Activated CD4-positive, alpha-beta T cell treated with anti-CD3 and anti-CD28 coated beads for 36 hours (primary cell): ENCODE results near the gene COPE. TPM values are rescaled to one million over a fixed set of nuclear protein-coding genes. Genes with fewer than 3 reads are reported as not detected.

Experiments used
- ATAC-seq: fragments of 200-7000 bp; cut with Tn5 transposase; one replicate; pipeline ENCODE4 v1.10.0; 2021; ENCODE audit warnings: mild to moderate bottlenecking, moderate library complexity
- CTCF ChIA-PET: fragments of 350-600 bp; sonication (Branson Sonifier 250); formaldehyde crosslinking; loops from one replicate; lab custom pipeline; 2021; ENCODE audit warnings: antibody characterized with exemption; lab: Charles Lee
- POLR2A ChIA-PET: fragments of 350-600 bp; sonication (Branson Sonifier 250); formaldehyde crosslinking; loops from one replicate; lab custom pipeline; 2021; ENCODE audit warnings: antibody characterized with exemption, inconsistent platforms; lab: Charles Lee
- DNase-seq: peaks from one replicate; pipeline ENCODE4 v3.0.0-alpha.2; 2020
- H3K27ac Mint-ChIP-seq: one replicate; pipeline ENCODE4 v1.8.0; 2021; ENCODE audit warnings: mixed read lengths
- H3K27me3 Mint-ChIP-seq: one replicate; pipeline ENCODE4 v1.8.0; 2021; ENCODE audit warnings: mixed read lengths
- H3K36me3 Mint-ChIP-seq: one replicate; pipeline ENCODE4 v1.8.0; 2021; ENCODE audit warnings: low read depth, mixed read lengths
- H3K4me1 Mint-ChIP-seq: one replicate; pipeline ENCODE4 v1.8.0; 2021; ENCODE audit warnings: mixed read lengths
- H3K4me3 Mint-ChIP-seq: one replicate; pipeline ENCODE4 v1.8.0; 2021; ENCODE audit warnings: mild to moderate bottlenecking, moderate library complexity, mixed read lengths
- H3K9me3 Mint-ChIP-seq: one replicate; pipeline ENCODE4 v1.8.0; 2021; ENCODE audit warnings: low read depth, mixed read lengths
- intact Hi-C, 2 experiments: fragments of 100-400 bp; cut with DNase I in 1 of 2; cut with micrococcal nuclease in 1 of 2; formaldehyde crosslinking; loops; one replicate each; pipeline versions ENCODE4 v1.14.2 to v1.15.1; 2022 to 2024; cut with DNase I, micrococcal nuclease
- total RNA-seq, 2 experiments: library from RNA; stranded (reverse); gene quantifications; one replicate each; pipeline ENCODE4 v1.2.3, GENCODE V29; 2021

The COPE gene
- total RNA-seq, 2 experiments from 2014 or later: 158 to 182 TPM

DNA sequence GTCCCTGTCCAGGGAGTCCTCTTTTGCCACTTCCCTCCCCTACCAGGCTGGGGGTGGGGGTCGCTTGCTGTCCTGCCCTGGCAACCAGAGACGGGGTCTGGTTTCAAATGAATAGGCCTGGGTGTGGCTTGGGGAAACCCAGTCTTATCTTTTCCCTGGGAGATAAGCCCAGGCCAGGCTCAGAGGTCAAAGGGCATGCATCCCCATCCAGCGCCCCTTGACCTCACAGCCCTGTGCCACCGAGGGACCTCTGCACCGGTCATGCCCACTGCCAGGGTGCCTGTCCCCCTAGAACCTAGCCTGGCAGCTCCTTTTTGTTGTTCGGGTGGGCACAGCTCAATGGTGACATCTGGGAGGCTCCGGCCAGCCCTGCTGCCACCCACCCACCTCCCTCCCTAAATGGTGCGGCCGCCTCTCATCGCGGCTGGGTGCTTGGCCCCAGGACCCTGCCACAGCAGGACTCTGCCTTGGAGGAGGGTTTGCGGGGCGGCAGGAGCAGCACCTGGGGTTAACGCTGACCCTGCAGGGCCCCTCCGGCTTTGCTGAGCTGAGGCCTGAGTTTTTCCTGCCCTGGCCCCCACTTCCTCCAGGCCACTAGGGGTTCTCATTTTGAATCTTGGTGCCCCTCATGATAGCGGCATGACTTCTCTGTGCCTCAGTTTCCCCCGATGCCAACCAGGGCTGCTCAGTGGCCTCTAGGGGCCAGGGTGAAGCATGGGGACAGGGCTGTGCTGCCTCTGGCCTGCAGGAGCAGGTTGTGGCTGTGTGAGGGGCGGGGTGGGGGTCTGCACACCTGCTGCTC, 20.4 kb downstream of the COPE start:
- Mint-ChIP-seq H3K4me1 (peaks cover 4% of the 10 kb centered on the region), H3K27me3 (peaks cover 21% of the 10 kb centered on the region), H3K27ac (no peak overlapping the region), H3K36me3 (peaks cover 14% of the 10 kb centered on the region), H3K4me3 (no peak overlapping the region), H3K9me3 (no peaks in the 10 kb centered on the region)
- ChIA-PET CTCF (interaction anchor here (1.2 kb wide), 1 partner anchor 21 kb away, joined by 3 read pairs; the partner anchor contains the start of genes COPE and DDX49), POLR2A (no interaction called here)
- DNase-seq (no peak), ATAC-seq (no peak)
- intact Hi-C loops: no loop called here

DNA sequence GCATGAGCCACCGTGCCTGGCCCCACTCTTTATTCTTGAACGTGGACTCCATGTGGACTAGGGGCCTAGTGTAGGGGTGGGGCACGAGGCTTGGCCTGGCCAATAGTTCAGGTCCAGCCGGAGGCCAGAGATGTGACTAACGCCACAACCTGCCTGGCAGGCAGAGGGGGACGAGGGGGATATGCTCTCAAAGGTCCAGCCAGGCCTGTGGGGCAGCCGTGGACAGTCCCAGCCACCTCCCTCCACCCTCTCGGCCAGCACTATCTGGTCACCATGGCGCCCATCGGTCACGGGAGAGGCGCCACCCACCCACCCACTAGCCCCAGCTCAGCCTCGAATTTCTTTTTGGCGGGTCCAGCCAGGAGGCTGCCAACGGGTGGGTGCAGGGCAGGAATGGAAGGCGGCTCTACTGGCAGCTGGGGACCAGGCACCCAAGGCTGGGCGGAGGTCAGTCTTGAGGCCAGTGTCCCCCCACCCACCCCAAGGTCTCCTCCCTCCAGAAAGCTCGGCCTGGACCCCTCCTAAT, 21.0 kb downstream of the COPE start:
- POLR2A ChIA-PET: no interaction called here
- intact Hi-C loops: no loop called here
- H3K27me3 Mint-ChIP-seq: peaks cover 25% of the 10 kb centered on the region
- no peaks in the 10 kb centered on the region for H3K9me3 Mint-ChIP-seq
- CTCF ChIA-PET: interaction anchor here (1.2 kb wide), 1 partner anchor 21 kb away, joined by 3 read pairs; the partner anchor contains the start of genes COPE and DDX49
- H3K4me1 Mint-ChIP-seq: peaks cover 4% of the 10 kb centered on the region
- ATAC-seq: no peak
- no peak overlapping the region for H3K27ac Mint-ChIP-seq
- DNase-seq: no peak
- peaks cover 11% of the 10 kb centered on the region for H3K36me3 Mint-ChIP-seq
- no peak overlapping the region for H3K4me3 Mint-ChIP-seq

DNA sequence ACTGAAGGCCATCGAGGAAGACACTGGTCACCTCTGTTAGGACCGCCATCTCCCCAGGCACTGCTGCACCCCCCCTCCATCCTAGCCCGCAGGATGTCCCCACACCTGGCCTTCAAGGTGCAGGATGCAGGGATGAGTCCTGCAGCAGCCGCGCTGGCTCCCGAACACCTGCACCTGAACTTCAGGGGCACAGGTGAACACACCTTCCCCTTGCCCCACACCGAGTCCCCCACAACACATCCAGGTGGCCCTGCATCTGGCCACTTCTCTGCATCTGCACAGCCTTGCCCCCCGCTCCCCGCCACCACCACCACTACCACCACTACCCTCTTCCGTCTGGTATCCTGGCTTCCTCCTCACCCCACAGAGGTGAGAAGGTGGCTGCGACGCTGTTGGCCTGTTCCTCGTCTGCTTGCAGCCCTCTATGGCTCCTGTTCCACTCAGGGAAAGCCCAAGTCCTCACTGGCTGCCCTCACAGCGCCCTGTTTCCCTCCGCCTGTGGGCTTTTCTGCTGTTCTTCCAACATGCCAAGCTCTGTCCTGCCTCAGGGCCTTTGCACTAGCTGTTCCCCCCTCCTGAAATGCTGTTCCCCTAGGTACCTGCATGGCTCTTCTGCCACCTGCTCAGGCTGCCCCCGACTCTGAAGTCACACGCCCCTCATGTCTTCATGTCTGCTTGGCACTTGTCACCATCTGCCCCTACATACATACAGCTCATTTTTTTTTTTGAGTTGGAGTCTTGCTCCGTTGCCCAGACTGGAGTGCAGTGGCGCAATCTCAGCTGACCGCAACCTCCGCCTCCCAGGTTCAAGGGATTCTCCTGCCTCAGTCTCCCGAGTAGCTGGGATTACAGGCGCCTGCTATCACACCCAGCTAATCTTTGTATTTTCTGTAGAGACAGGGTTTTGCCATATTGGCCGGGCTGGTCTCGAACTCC, 21.8 kb downstream of the COPE start:
- peaks cover 25% of the 10 kb centered on the region for H3K27me3 Mint-ChIP-seq
- ATAC-seq: no peak
- POLR2A ChIA-PET: no interaction called here
- H3K9me3 Mint-ChIP-seq: no peaks in the 10 kb centered on the region
- no peak for DNase-seq
- intact Hi-C loops: no loop called here
- H3K27ac Mint-ChIP-seq: no peak overlapping the region
- H3K36me3 Mint-ChIP-seq: peaks cover 11% of the 10 kb centered on the region
- CTCF ChIA-PET: no interaction called here
- H3K4me3 Mint-ChIP-seq: no peak overlapping the region
- H3K4me1 Mint-ChIP-seq: peaks cover 4% of the 10 kb centered on the region

DNA sequence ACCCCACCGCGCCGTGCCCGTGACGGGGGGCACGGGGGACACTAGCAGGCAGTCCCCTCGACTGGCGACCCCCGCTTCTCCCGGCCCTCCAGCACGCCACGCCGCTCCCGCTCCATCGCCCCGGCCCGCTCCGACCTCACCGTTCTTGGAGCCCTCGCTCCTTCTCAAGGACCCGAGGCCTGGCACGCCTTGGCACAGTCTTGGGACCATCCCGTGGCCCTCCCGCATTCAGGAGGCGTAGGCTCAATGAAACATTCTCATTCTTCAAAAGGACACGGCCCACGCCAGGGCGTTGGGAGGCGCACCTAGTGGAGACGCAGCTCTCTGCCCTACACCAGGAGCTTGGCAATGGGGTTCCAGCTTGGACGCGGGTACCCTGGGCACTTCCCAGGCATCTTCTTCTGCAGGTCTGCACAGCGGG, 22.8 kb downstream of the COPE start:
- ATAC-seq (no peak), DNase-seq (peak; percentile 26)
- Mint-ChIP-seq H3K27ac (no peak overlapping the region), H3K9me3 (no peaks in the 10 kb centered on the region), H3K27me3 (peaks cover 25% of the 10 kb centered on the region), H3K36me3 (peaks cover 8% of the 10 kb centered on the region), H3K4me3 (peak overlapping the region; percentile 35), H3K4me1 (peaks cover 4% of the 10 kb centered on the region)
- ChIA-PET POLR2A (no interaction called here), CTCF (no interaction called here)
- intact Hi-C loops: no loop called here

DNA sequence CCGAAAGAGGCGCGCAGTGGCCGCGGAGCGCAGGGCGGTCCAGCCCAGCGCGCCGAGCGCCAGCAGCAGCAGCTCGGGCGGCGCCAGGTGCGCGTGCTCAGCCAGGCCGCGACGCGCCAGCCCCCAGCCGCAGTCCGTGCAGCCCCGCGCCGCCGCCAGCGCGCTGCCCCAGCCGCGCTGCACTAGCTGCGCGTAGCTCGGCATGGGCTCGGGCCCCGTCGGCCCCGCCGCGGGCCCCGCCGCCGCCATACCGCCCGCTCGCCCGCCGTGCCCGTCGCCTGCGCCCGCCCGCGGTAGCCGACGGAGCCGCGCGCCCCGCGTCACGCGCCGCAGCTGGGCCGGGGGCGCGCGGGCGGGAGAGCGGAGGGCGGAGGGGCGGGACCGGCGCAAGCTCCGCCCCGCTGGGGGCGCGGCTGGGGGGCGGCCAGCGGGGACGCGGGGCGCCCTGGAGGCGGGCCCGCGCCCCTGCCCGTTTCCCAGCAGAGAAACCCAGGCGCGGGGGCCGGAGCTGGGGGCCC, 23.3 kb downstream of the COPE start, which contains the start of gene CERS1:
Gene CERS1, minus strand, starts transcription at position 335 of the 518 bp plus-strand sequence. Its CDS starts 86 bp downstream, at position 249.
- Mint-ChIP-seq H3K9me3 (no peaks in the 10 kb centered on the region), H3K36me3 (peaks cover 3% of the 10 kb centered on the region), H3K27ac (no peak within 1 kb of the TSS), H3K4me3 (peak within 1 kb of the TSS; percentile 35), H3K27me3 (peaks cover 25% of the 10 kb centered on the region), H3K4me1 (peaks cover 4% of the 10 kb centered on the region)
- peak; percentile 40 for ATAC-seq
- ChIA-PET POLR2A (interaction anchor here (0.5 kb wide), 1 partner anchor 308 kb away, joined by 3 read pairs; no protein-coding TSS in a partner anchor), CTCF (interaction anchor here (0.6 to 0.7 kb wide), 2 partner anchors 23 to 421 kb away, joined by 3 read pairs; partner anchors contain the start of genes COPE and DDX49)
- no peak for DNase-seq
- intact Hi-C loops: no loop called here

DNA sequence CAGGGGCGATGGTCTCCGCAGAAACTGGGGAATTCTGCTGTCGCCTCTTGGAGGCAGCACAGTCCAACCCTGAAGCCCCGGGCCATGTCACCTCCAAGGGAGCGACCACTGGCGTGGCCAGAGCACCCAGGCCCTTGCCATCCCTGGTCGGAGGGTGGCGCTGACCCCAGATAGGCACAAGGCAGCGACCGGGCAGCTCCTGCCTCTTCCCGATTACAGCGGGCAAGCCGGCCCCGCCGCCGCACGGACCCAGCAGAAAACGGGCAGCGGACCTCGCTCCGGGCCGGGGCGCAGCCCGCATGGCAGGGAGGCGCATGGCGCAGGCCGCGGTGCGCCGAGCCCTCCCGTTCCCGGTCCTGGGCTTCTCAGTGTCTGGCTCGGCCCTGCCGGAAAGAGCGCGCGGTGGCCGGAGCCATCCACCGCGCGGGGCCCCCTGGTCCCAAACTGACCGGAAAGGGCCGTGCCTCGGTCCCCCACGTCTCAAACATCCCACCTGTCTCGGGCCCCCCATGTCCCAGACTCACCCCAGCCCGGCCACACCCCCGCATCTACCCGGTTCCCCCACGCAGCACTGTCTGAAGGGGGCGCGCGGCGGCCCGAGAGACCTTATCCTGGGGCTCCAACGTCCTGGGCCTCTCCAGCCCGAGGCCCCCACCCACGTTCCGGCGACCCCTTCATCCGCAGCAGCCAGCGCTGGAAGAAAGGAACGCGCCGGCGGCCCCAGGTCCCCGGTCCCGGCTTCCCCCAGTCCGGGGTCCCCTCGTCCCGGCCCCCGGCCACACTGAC, 24.0 kb downstream of the COPE start:
- Mint-ChIP-seq H3K4me1 (peaks cover 4% of the 10 kb centered on the region), H3K27ac (no peak overlapping the region), H3K4me3 (peak overlapping the region; percentile 35), H3K9me3 (no peaks in the 10 kb centered on the region), H3K27me3 (peaks cover 25% of the 10 kb centered on the region), H3K36me3 (peaks cover 3% of the 10 kb centered on the region)
- CTCF ChIA-PET: interaction anchor here (0.6 to 0.7 kb wide), 2 partner anchors 24 to 421 kb away, joined by 3 read pairs; partner anchors contain the start of genes COPE and DDX49
- POLR2A ChIA-PET: no interaction called here
- intact Hi-C loops: no loop called here
- ATAC-seq (no peak), DNase-seq (no peak)

DNA sequence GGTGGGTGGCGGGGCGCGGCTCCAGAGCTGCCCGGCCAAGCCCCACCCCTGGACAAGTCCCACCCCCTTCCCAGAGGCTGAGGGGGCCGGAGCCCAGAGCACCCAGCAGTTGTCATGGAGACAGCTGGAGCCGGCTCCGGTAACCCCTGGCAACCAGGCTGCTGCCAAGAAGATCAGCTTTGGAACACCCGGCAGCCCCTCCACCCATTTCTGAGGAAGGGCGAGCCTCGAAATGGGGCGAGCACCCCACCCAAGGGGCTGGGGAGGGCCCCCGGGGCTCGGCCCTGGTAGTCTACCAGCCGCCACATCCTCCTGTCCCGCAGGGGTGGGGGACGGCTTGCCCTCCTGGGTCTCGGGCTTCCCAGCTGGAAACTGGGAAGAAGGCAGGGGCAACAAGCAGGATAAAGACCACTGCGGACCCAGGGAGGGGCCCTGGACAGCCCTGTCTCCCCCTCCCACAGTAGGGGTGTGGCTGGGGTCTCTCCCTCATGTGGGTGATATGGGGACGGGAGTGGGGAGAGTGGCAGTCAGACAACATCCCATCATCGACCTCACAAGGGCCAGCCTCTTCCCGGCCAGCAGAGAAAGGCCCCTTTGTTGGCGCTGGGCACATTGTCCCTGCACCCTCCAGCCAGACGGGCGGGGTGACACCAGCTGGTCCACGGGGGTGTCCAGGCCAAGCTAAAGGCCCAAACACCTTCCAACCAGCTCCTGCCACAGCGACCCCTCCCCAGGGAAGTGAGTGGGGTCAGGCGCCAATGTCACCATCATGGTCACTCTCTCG, 24.7 kb downstream of the COPE start:
- ATAC-seq (no peak), DNase-seq (no peak)
- POLR2A ChIA-PET: interaction anchor here (0.6 kb wide), 1 partner anchor 23 kb away, joined by 6 read pairs; no protein-coding TSS in a partner anchor
- intact Hi-C loops: no loop called here
- no peak overlapping the region for H3K27ac Mint-ChIP-seq
- peaks cover 4% of the 10 kb centered on the region for H3K4me1 Mint-ChIP-seq
- no peaks in the 10 kb centered on the region for H3K36me3 Mint-ChIP-seq
- no peaks in the 10 kb centered on the region for H3K9me3 Mint-ChIP-seq
- CTCF ChIA-PET: no interaction called here
- no peak overlapping the region for H3K4me3 Mint-ChIP-seq
- H3K27me3 Mint-ChIP-seq: peaks cover 25% of the 10 kb centered on the region

DNA sequence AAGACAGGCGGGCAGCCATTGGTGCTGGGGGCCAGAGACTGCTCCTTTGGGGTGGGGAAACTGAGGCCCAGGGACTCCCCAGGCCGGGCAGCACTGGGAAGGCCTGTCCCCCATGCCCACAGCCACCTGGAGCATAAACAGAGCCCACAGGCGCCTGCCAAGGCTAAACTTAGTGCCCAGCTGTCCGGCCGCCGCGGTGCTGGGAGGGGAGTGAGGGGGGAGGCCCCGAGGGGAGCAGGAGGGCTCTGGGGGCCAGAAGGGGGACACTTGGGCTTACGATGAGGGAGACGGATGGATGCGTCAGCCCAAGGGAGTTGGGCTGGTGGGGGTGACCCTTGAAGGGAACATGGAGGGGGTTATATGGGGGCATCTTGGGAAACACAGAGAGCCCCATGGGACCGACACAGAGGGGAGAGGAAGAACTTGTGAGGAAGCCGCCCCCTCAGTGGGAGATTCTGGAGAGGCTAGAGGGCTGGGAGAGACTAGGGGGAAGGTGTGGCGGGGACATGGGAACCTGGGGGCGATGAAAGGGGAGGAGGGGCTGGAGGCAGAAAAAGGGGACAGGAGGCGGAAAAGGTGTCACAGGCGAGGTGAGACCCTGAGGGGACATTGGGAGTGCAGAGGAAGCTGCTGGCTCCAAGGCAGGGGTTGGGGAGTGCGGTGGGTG, 25.5 kb downstream of the COPE start:
- Mint-ChIP-seq H3K36me3 (no peaks in the 10 kb centered on the region), H3K4me1 (peaks cover 4% of the 10 kb centered on the region), H3K4me3 (no peak overlapping the region), H3K27me3 (peaks cover 25% of the 10 kb centered on the region), H3K27ac (no peak overlapping the region), H3K9me3 (no peaks in the 10 kb centered on the region)
- POLR2A ChIA-PET: interaction anchor here (0.6 kb wide), 1 partner anchor 24 kb away, joined by 6 read pairs; no protein-coding TSS in a partner anchor
- ATAC-seq (no peak), DNase-seq (no peak)
- CTCF ChIA-PET: no interaction called here
- intact Hi-C loops: no loop called here

DNA sequence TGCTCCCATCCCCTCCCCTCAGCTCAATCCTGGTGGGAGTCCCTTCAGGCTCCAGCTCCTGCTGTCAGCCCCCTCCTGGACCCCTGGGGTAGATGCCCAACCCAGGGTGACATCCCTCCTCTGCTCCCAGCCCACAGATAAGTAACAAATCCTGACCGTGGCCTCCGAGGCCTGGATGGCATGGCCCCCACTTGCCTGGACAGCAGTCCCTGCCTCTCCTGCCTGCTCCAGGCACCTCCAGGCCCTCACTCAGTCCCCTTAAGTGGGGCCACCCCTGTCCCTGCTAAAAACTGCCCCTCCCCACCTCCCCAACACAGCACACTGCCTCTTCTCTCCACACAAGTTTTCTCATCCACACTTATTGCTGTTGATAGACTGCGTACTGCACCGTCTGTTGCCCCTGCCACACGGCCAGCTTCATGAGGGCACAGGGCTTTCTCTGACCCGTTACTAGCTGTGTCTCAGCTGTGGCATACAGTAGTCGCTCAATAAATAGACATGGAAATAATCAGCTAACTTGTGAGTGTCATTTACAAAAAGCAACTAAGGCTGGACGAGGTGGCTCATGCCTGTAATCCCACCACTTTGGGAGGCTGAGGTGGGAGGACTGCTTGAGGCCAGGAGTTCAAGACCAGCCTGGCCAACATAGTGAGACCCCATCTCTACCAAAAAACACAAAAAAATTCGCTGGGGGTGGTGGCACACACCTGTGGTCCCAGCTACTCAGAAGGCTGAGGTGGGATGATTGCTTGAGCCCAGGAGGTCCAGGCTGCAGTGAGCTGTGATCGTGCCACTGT, 29.0 kb downstream of the COPE start:
- ATAC-seq (no peak), DNase-seq (no peak)
- H3K36me3 Mint-ChIP-seq: no peaks in the 10 kb centered on the region
- H3K4me1 Mint-ChIP-seq: no peaks in the 10 kb centered on the region
- no peak overlapping the region for H3K4me3 Mint-ChIP-seq
- CTCF ChIA-PET: interaction anchor here (0.5 kb wide), 1 partner anchor 626 kb away, joined by 3 read pairs; no protein-coding TSS in a partner anchor
- H3K9me3 Mint-ChIP-seq: no peaks in the 10 kb centered on the region
- peaks cover 12% of the 10 kb centered on the region for H3K27me3 Mint-ChIP-seq
- intact Hi-C loops: no loop called here
- POLR2A ChIA-PET: no interaction called here
- no peak overlapping the region for H3K27ac Mint-ChIP-seq
